NCI-H128 (cell line): ENCODE measurements around the gene AFAP1L2.
"Not testable (repeated sequence)": the region's sequence is repeated elsewhere in the genome, so short reads cannot be mapped to it uniquely, and the experiment has no call there.

Source experiments
- DNase-seq: peaks from one replicate; lab custom pipeline; 2025; ENCODE audit not compliant: unreplicated experiment; lab: John Stamatoyannopoulos, UW

The AFAP1L2 gene

GRCh38 chr10:114363745-114364454 is 40.4 kb downstream of the AFAP1L2 start:
- DNase-seq = no peak

- DNase-seq = no peak
Measured at GRCh38 chr10:114362826-114363355, 41.4 kb downstream of the AFAP1L2 start.

- no peak for DNase-seq
Measured at GRCh38 chr10:114359953-114360345, 44.4 kb downstream of the AFAP1L2 start.

GRCh38 chr10:114359041-114359952 is 45.0 kb downstream of the AFAP1L2 start:
- DNase-seq = no peak

GRCh38 chr10:114357515-114357996 is 46.7 kb downstream of the AFAP1L2 start:
- no peak for DNase-seq

GRCh38 chr10:114356751-114357514 is 47.4 kb downstream of the AFAP1L2 start:
- no peak for DNase-seq

- no peak for DNase-seq
Measured at GRCh38 chr10:114356126-114356525, 48.2 kb downstream of the AFAP1L2 start.

- no peak for DNase-seq
Measured at GRCh38 chr10:114353383-114353782, 50.9 kb downstream of the AFAP1L2 start.

- no peak for DNase-seq
Measured at GRCh38 chr10:114352653-114353298, 51.5 kb downstream of the AFAP1L2 start.

- no peak for DNase-seq
Measured at GRCh38 chr10:114350751-114351150, 53.6 kb downstream of the AFAP1L2 start.

- DNase-seq = no peak
Measured at GRCh38 chr10:114349522-114350215, 54.6 kb downstream of the AFAP1L2 start.

GRCh38 chr10:114349071-114349470 is 55.2 kb downstream of the AFAP1L2 start:
- DNase-seq = not testable (repeated sequence)

GRCh38 chr10:114347791-114348190 is 56.5 kb downstream of the AFAP1L2 start:
- DNase-seq = no peak

- no peak for DNase-seq
Measured at GRCh38 chr10:114347241-114347640, 57.1 kb downstream of the AFAP1L2 start.

- DNase-seq = no peak
Measured at GRCh38 chr10:114346176-114347031, 57.9 kb downstream of the AFAP1L2 start.

GRCh38 chr10:114345701-114346100 is 58.6 kb downstream of the AFAP1L2 start:
- DNase-seq = no peak

GRCh38 chr10:114343623-114344505 is 60.4 kb downstream of the AFAP1L2 start:
- no peak for DNase-seq

- no peak for DNase-seq
Measured at GRCh38 chr10:114342976-114343375, 61.3 kb downstream of the AFAP1L2 start.
